ENCODE measurements around the gene BANK1.
"Not testable (repeated sequence)": the region's sequence is repeated elsewhere in the genome, so short reads cannot be mapped to it uniquely, and the experiment has no call there.

Gene BANK1

GRCh38 chr4:101888472-101888871 lies 97.9 kb downstream of the BANK1 start:
- no peak for DNase-seq

- DNase-seq, result not testable (repeated sequence)
These were observed 115.0 kb downstream of the BANK1 start for GRCh38 chr4:101905527-101905926.

- DNase-seq, result no peak
These were observed 120.3 kb downstream of the BANK1 start for GRCh38 chr4:101910786-101911373.

- DNase-seq, result no peak
These were observed 121.1 kb downstream of the BANK1 start for GRCh38 chr4:101911616-101912015.

GRCh38 chr4:101914761-101915160 lies 124.2 kb downstream of the BANK1 start:
- no peak for DNase-seq

GRCh38 chr4:101919373-101919977 lies 128.9 kb downstream of the BANK1 start:
- no peak for DNase-seq

- no peak for DNase-seq
These were observed 130.8 kb downstream of the BANK1 start for GRCh38 chr4:101921370-101921769.

- no peak for DNase-seq
These were observed 141.1 kb downstream of the BANK1 start for GRCh38 chr4:101931619-101932018.

GRCh38 chr4:101933855-101934254 lies 143.3 kb downstream of the BANK1 start:
- DNase-seq, result no peak

- no peak for DNase-seq
These were observed 148.3 kb downstream of the BANK1 start for GRCh38 chr4:101938836-101939235.

GRCh38 chr4:101941816-101942358 lies 151.4 kb downstream of the BANK1 start:
- DNase-seq, result no peak

GRCh38 chr4:101942891-101943290 lies 152.4 kb downstream of the BANK1 start:
- no peak for DNase-seq

GRCh38 chr4:101944649-101945048 lies 154.1 kb downstream of the BANK1 start:
- DNase-seq, result no peak

GRCh38 chr4:101948055-101948454 lies 157.5 kb downstream of the BANK1 start:
- no peak for DNase-seq

- no peak for DNase-seq
These were observed 158.4 kb downstream of the BANK1 start for GRCh38 chr4:101948951-101949350.

GRCh38 chr4:101950258-101950979 lies 159.9 kb downstream of the BANK1 start:
- DNase-seq, result no peak

GRCh38 chr4:101952985-101953384 lies 162.5 kb downstream of the BANK1 start:
- no peak for DNase-seq

- DNase-seq, result no peak
These were observed 163.4 kb downstream of the BANK1 start for GRCh38 chr4:101953949-101954348.

- DNase-seq, result no peak
These were observed 163.8 kb downstream of the BANK1 start for GRCh38 chr4:101954351-101954750.

GRCh38 chr4:101954975-101955678 lies 164.6 kb downstream of the BANK1 start:
- no peak for DNase-seq

- no peak for DNase-seq
These were observed 165.7 kb downstream of the BANK1 start for GRCh38 chr4:101956068-101956825.

GRCh38 chr4:101958547-101958946 lies 168.0 kb downstream of the BANK1 start:
- DNase-seq, result no peak

GRCh38 chr4:101960431-101960830 lies 169.9 kb downstream of the BANK1 start:
- DNase-seq, result no peak
